ENCODE results near the gene PTGFRN. TPM values are rescaled to one million over a fixed set of nuclear protein-coding genes. Genes with fewer than 3 reads are reported as not detected.

The PTGFRN gene
- total and polyA plus RNA-seq, 4 donors = 5.4 to 12.6 (median 7.2) TPM

DNA sequence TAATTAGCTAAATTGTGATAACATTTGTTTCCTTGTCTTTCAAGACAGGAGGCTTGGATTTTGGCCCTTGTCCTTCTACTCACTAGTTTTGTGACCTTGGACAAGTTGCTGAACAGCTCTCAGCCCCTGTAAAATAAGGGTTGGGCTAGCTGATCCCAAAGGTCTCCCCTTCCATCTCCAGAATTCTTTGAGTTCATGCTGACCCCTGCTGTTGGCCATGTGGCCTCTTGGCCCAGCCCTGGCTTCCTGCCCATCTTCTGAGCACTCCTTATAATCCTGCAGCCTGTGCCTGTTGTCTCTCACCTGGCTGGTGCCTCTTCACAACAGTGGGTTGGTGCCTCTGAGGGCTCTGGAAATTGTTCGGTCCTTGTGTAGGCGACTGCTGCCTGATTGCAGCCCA lies 10.1 kb downstream of the PTGFRN start:
- no peaks in the 10 kb centered on the region for H3K36me3 ChIP-seq (ENCODE audit: control insufficient read depth in 4 of 4, insufficient read depth in 3 of 4, low read depth in 1 of 4, low read length in 3 of 4)
- no peak overlapping the region for H3K9ac ChIP-seq (ENCODE audit: low read depth in 1 of 2, low read length in 2 of 2)
- H3K4me1 ChIP-seq (ENCODE audit: control insufficient read depth in 4 of 4, insufficient read depth in 4 of 4, low read length in 3 of 4) = peaks cover 2 to 16% (median 9%) of the 10 kb centered on the region in 4 donors
- no peak overlapping the region for H3K4me3 ChIP-seq (ENCODE audit: low read depth in 1 of 3, low read length in 3 of 3)
- DNase-seq (ENCODE audit: low spot score) = no peak
- no peaks in the 10 kb centered on the region for H3K27me3 ChIP-seq (ENCODE audit: control insufficient read depth in 4 of 4, insufficient read depth in 4 of 4, low read length in 3 of 4)
- no peak overlapping the region for H3K27ac ChIP-seq (ENCODE audit: low read depth in 1 of 2, low read length in 2 of 2)
- peak in 1 of 2 donors; percentile 8 for TF ChIP-seq RAD21 (IDR thresholded peaks at IDR 0.05)
- no peak for TF ChIP-seq GABPA (IDR thresholded peaks at IDR 0.05 in 1 of 2, conservative IDR thresholded peaks at IDR 0.05 in 1 of 2)
- 97% methylated on average over 2 of the region's 2 CpGs for WGBS
- H3K9me3 ChIP-seq (ENCODE audit: control insufficient read depth in 4 of 4, low read length in 3 of 4) = no peaks in the 10 kb centered on the region

DNA sequence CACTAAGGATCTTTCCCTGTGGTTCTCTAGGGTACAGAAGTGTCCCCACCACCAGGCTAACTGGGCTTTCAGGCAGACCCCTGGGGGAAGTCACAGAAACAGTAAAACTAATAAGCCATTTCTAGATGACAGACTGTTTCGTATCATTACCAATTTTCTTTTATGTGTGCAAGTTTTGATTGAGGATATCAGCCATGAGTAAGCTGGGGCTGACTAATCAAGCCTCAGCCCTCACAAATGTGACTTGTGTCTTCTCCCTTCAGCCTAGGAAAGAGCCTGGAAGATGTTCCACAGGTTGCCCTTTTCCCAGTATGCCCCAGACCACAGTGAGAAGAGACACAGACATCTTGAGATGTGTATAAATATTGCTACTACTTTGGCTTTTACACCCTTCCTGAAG lies 10.5 kb downstream of the PTGFRN start:
- H3K4me3 ChIP-seq (ENCODE audit: low read depth in 1 of 3, low read length in 3 of 3) = no peak overlapping the region
- no peaks in the 10 kb centered on the region for H3K36me3 ChIP-seq (ENCODE audit: control insufficient read depth in 4 of 4, insufficient read depth in 3 of 4, low read depth in 1 of 4, low read length in 3 of 4)
- no peak overlapping the region for H3K27ac ChIP-seq (ENCODE audit: low read depth in 1 of 2, low read length in 2 of 2)
- H3K4me1 ChIP-seq (ENCODE audit: control insufficient read depth in 4 of 4, insufficient read depth in 4 of 4, low read length in 3 of 4) = peaks cover 2 to 16% (median 9%) of the 10 kb centered on the region in 4 donors
- no peak overlapping the region for H3K9ac ChIP-seq (ENCODE audit: low read depth in 1 of 2, low read length in 2 of 2)
- no peak for DNase-seq (ENCODE audit: low spot score)
- H3K27me3 ChIP-seq (ENCODE audit: control insufficient read depth in 4 of 4, insufficient read depth in 4 of 4, low read length in 3 of 4) = no peaks in the 10 kb centered on the region
- H3K9me3 ChIP-seq (ENCODE audit: control insufficient read depth in 4 of 4, low read length in 3 of 4) = no peaks in the 10 kb centered on the region
- TF ChIP-seq ZBTB33 (IDR thresholded peaks at IDR 0.05) (no peak), HNF4A (conservative IDR thresholded peaks at IDR 0.05) (no peak), CTCF (IDR thresholded peaks at IDR 0.05; ENCODE audit: low read depth, low read length, missing input control) (no peak), GABPA (IDR thresholded peaks at IDR 0.05 in 1 of 2, conservative IDR thresholded peaks at IDR 0.05 in 1 of 2) (no peak), FOXA1 (IDR thresholded peaks at IDR 0.05) (no peak), HNF4G (IDR thresholded peaks at IDR 0.05) (no peak), ATF3 (IDR thresholded peaks at IDR 0.05) (no peak), RXRA (IDR thresholded peaks at IDR 0.05) (no peak), SP1 (IDR thresholded peaks at IDR 0.05) (no peak), YY1 (IDR thresholded peaks at IDR 0.05) (no peak)
- TF ChIP-seq, protein P1, sequence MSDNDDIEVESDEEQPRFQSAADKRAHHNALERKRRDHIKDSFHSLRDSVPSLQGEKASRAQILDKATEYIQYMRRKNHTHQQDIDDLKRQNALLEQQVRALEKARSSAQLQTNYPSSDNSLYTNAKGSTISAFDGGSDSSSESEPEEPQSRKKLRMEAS (IDR thresholded peaks at IDR 0.05) = no peak
- 93% methylated on average over 1 of the region's 1 CpG for WGBS

DNA sequence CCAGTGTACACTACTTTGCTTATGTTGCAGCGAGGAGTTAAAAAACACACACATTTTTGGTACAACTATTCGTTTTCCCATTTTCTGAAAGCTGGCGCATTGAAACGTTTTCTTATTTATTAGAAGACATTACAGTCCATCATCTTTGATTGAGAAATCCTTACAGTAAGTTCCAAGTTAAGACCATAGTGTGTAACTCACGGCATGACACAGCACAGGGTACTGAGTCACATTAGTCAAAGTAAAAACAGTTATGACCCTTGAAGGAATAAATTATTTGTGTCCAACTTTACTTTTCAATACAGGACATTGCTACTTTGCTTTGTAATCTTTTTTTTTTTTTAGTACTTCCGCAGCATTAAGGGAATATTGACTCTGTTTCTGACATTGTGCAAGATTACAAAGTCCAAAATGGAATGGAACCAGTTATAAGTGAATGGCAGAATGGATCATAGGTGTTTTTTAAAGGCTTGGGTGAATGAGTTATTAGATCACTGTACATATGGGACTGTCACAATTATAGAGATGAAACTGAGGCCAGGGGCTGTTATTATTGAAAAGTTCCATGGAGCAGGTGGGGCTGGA lies 11.7 kb downstream of the PTGFRN start:
- Histone ChIP-seq H3K9ac (ENCODE audit: low read depth in 1 of 2, low read length in 2 of 2) (no peak overlapping the region), H3K4me3 (ENCODE audit: low read depth in 1 of 3, low read length in 3 of 3) (no peak overlapping the region), H3K9me3 (ENCODE audit: control insufficient read depth in 4 of 4, low read length in 3 of 4) (no peaks in the 10 kb centered on the region), H3K4me1 (ENCODE audit: control insufficient read depth in 4 of 4, insufficient read depth in 4 of 4, low read length in 3 of 4) (peaks cover 2 to 16% (median 9%) of the 10 kb centered on the region in 4 donors), H3K27ac (ENCODE audit: low read depth in 1 of 2, low read length in 2 of 2) (peak overlapping the region; percentile 32 to 62), H3K27me3 (ENCODE audit: control insufficient read depth in 4 of 4, insufficient read depth in 4 of 4, low read length in 3 of 4) (no peaks in the 10 kb centered on the region), H3K36me3 (ENCODE audit: control insufficient read depth in 4 of 4, insufficient read depth in 3 of 4, low read depth in 1 of 4, low read length in 3 of 4) (no peaks in the 10 kb centered on the region)
- WGBS = 35% methylated on average over 6 of the region's 6 CpGs
- DNase-seq (ENCODE audit: low spot score) = no peak
- TF ChIP-seq RXRA (IDR thresholded peaks at IDR 0.05) (peak in 1 of 2 donors; percentile 57), TAF1 (conservative IDR thresholded peaks at IDR 0.05) (no peak), RAD21 (IDR thresholded peaks at IDR 0.05) (peak; percentile 32 to 41), SP1 (IDR thresholded peaks at IDR 0.05) (peak; percentile 84), GABPA (IDR thresholded peaks at IDR 0.05 in 1 of 2, conservative IDR thresholded peaks at IDR 0.05 in 1 of 2) (peak in 1 of 2 donors; percentile 75), CTCF (IDR thresholded peaks at IDR 0.05; ENCODE audit: low read depth, low read length, missing input control) (no peak), FOXA1 (IDR thresholded peaks at IDR 0.05) (peak; percentile 63)
- TF ChIP-seq, protein P2, sequence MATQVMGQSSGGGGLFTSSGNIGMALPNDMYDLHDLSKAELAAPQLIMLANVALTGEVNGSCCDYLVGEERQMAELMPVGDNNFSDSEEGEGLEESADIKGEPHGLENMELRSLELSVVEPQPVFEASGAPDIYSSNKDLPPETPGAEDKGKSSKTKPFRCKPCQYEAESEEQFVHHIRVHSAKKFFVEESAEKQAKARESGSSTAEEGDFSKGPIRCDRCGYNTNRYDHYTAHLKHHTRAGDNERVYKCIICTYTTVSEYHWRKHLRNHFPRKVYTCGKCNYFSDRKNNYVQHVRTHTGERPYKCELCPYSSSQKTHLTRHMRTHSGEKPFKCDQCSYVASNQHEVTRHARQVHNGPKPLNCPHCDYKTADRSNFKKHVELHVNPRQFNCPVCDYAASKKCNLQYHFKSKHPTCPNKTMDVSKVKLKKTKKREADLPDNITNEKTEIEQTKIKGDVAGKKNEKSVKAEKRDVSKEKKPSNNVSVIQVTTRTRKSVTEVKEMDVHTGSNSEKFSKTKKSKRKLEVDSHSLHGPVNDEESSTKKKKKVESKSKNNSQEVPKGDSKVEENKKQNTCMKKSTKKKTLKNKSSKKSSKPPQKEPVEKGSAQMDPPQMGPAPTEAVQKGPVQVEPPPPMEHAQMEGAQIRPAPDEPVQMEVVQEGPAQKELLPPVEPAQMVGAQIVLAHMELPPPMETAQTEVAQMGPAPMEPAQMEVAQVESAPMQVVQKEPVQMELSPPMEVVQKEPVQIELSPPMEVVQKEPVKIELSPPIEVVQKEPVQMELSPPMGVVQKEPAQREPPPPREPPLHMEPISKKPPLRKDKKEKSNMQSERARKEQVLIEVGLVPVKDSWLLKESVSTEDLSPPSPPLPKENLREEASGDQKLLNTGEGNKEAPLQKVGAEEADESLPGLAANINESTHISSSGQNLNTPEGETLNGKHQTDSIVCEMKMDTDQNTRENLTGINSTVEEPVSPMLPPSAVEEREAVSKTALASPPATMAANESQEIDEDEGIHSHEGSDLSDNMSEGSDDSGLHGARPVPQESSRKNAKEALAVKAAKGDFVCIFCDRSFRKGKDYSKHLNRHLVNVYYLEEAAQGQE (IDR thresholded peaks at IDR 0.05) = peak; percentile 12
- TF ChIP-seq, protein P1 (IDR thresholded peaks at IDR 0.05) = peak; percentile 69
